GM23338 (cell line): Measurements from ENCODE around the gene APELA. TPM values are rescaled to one million over a fixed set of nuclear protein-coding genes. Genes with fewer than 3 reads are reported as not detected.
A peak's percentile ranks its signal among the peaks of the same experiment; 100 is the strongest.

Source experiments
- ATAC-seq: fragments of 200-7000 bp; cut with Tn5 transposase; 3 replicates; pipeline ENCODE4 v1.9.1; 2020
- DNase-seq: peaks from one replicate; pipeline ENCODE4 v3.0.0-alpha.2; 2015; ENCODE audit warnings: low spot score
- H2AFZ ChIP-seq: fragments of 200-600 bp; sonication (generic); 2 replicates; pipeline ENCODE4 v1.8.0; 2016; ENCODE audit warnings: antibody characterized with exemption, mild to moderate bottlenecking, moderate library complexity
- H3F3A ChIP-seq: fragments of 200-600 bp; sonication (generic); replicated peaks from 2 replicates; pipeline ENCODE4 v1.8.0; 2017; ENCODE audit warnings: antibody characterized with exemption, mixed run types, low read depth
- H3K27ac ChIP-seq: fragments of 200-600 bp; sonication (generic); 2 replicates; pipeline ENCODE4 v1.6.1; 2016; ENCODE audit warnings: low read depth
- H3K27me3 ChIP-seq: fragments of 200-600 bp; sonication (generic); 2 replicates; pipeline ENCODE4 v1.8.0; 2016; ENCODE audit warnings: mild to moderate bottlenecking, mixed run types, moderate library complexity; ENCODE audit not compliant: insufficient read depth
- H3K36me3 ChIP-seq: fragments of 200-600 bp; sonication (generic); 2 replicates; pipeline ENCODE4 v1.8.0; 2016; ENCODE audit warnings: mild to moderate bottlenecking; ENCODE audit not compliant: insufficient read depth
- H3K4me1 ChIP-seq: fragments of 200-600 bp; sonication (generic); 2 replicates; pipeline ENCODE4 v1.8.0; 2016; ENCODE audit warnings: mild to moderate bottlenecking, moderate library complexity; ENCODE audit not compliant: insufficient read depth
- H3K4me2 ChIP-seq: fragments of 200-600 bp; sonication (generic); 2 replicates; pipeline ENCODE4 v1.7.1; 2017; ENCODE audit warnings: mixed run types
- H3K4me3 ChIP-seq: fragments of 200-600 bp; sonication (generic); 2 replicates; pipeline ENCODE4 v1.6.1; 2016; ENCODE audit warnings: mixed run types
- H3K79me2 ChIP-seq: fragments of 200-600 bp; sonication (generic); replicated peaks from 2 replicates; pipeline ENCODE4 v1.8.0; 2017; ENCODE audit warnings: mild to moderate bottlenecking; ENCODE audit not compliant: insufficient read depth
- H3K9me2 ChIP-seq: fragments of 200-600 bp; sonication (generic); 2 replicates; pipeline ENCODE4 v1.8.0; 2017; ENCODE audit not compliant: insufficient read depth
- H4K20me1 ChIP-seq: fragments of 200-600 bp; sonication (generic); replicated peaks from 2 replicates; pipeline ENCODE4 v1.8.0; 2017; ENCODE audit warnings: mild to moderate bottlenecking; ENCODE audit not compliant: insufficient read depth
- H3K27ac Mint-ChIP-seq: 2 replicates; pipeline ENCODE4 v1.8.0; 2020; ENCODE audit warnings: inconsistent platforms, mild to moderate bottlenecking, moderate library complexity, mixed read lengths
- H3K27me3 Mint-ChIP-seq: 3 replicates; pipeline ENCODE4 v1.8.0; 2022; ENCODE audit warnings: low read depth, mild to moderate bottlenecking, moderate library complexity, mixed read lengths, inconsistent platforms; ENCODE audit not compliant: insufficient read depth, poor library complexity
- H3K36me3 Mint-ChIP-seq: 3 replicates; pipeline ENCODE4 v1.8.0; 2021; ENCODE audit warnings: low read depth, mild to moderate bottlenecking, inconsistent platforms, moderate library complexity, mixed read lengths
- H3K4me1 Mint-ChIP-seq: 3 replicates; pipeline ENCODE4 v1.8.0; 2020; ENCODE audit warnings: mild to moderate bottlenecking, inconsistent platforms, mixed read lengths
- H3K4me3 Mint-ChIP-seq: 3 replicates; pipeline ENCODE4 v1.8.0; 2021; ENCODE audit warnings: moderate library complexity, mild to moderate bottlenecking, inconsistent platforms, mixed read lengths
- H3K9me3 Mint-ChIP-seq: 3 replicates; pipeline ENCODE4 v1.8.0; 2020; ENCODE audit warnings: moderate library complexity, mild to moderate bottlenecking, inconsistent platforms, mixed read lengths
- CREB1 ChIP-seq: fragments of 250-450 bp; sonication (Bioruptor Pico); IDR thresholded peaks from 2 replicates; pipeline ENCODE4 v1.5.0; 2020; ENCODE audit warnings: low read depth, mild to moderate bottlenecking, moderate library complexity
- EZH2phosphoT487 ChIP-seq: fragments of 200-600 bp; sonication (generic); IDR thresholded peaks from one replicate; pipeline ENCODE4 v1.8.1; 2018; ENCODE audit warnings: antibody characterized with exemption; ENCODE audit not compliant: unreplicated experiment
- NANOG ChIP-seq: IDR thresholded peaks from 2 replicates; pipeline ENCODE4 v1.6.1; 2016; ENCODE audit warnings: antibody characterized with exemption, borderline replicate concordance
- POLR2AphosphoS5 ChIP-seq: IDR thresholded peaks from 2 replicates; pipeline ENCODE4 v1.6.1; 2016; ENCODE audit warnings: antibody characterized with exemption, low read depth
- REST ChIP-seq: IDR thresholded peaks from one replicate; pipeline ENCODE4 v1.6.1; 2018; ENCODE audit warnings: antibody characterized with exemption; ENCODE audit not compliant: unreplicated experiment
- STAT1 ChIP-seq: IDR thresholded peaks from one replicate; pipeline ENCODE4 v1.6.1; 2016; ENCODE audit warnings: antibody characterized with exemption; ENCODE audit not compliant: unreplicated experiment
- ZNF331 ChIP-seq: fragments of 250-450 bp; sonication (Bioruptor Pico); IDR thresholded peaks from 2 replicates; pipeline ENCODE4 v1.5.0; 2020; ENCODE audit warnings: low read depth, mild to moderate bottlenecking, moderate library complexity
- ZNF462 ChIP-seq: fragments of 250-450 bp; sonication (Bioruptor Pico); IDR thresholded peaks from 2 replicates; pipeline ENCODE4 v1.5.0; 2020; ENCODE audit warnings: mild to moderate bottlenecking, moderate library complexity
- polyA plus RNA-seq: library from polyadenylated mRNA; unstranded; fragments of >200 nt; fragmentation: Nextera tagmentation; extraction: Ambion mirVana; gene quantifications from 2 replicates; pipeline ENCODE4 v1.2.1, GENCODE V29; 2016
- total RNA-seq: library from RNA; depleted of rRNA; stranded (reverse); fragments of >200 nt; shearing (Covaris generic); gene quantifications from 2 replicates; pipeline ENCODE4 v1.2.3, GENCODE V29; 2014
- TF ChIP-seq, protein P1 (sequence below): IDR thresholded peaks from 2 replicates; pipeline ENCODE4 v1.6.1; 2016; ENCODE audit warnings: antibody characterized with exemption

The APELA gene
- total and polyA plus RNA-seq, 2 experiments from 2014 or later, result 114 to 213 TPM

DNA sequence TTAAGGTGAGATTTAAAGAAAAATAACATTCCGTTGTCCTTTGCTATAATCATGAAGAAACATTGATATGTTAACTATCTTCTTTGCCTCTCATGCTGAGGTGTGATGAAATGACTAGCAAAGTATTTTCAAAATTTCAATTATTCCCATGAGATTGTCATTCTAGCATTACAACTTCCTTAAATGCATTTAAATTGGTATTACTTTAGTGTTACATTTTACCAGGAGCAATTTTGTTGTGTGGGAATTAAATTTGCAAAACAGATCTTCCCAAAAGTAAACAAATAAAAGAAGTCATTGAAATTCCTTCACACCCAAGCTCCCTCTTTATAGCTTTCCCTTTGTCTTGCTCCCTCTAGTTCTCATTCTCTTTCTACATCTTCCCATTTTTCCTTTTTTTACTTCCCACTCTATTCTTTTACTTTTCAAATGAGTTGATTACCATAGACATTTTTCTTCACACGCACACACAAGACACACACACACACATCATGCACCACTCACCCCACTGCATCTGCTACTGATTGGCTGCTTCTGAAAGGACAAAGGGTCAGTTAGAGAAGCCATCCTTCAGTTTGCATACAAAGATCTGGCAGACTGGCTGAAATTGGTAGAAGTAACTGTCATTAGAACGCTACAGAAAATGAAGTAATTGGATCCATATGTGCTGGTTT, 10.0 kb upstream of the APELA start:
- no peaks in the 10 kb centered on the region for H4K20me1 ChIP-seq
- H3K36me3 ChIP-seq, result no peaks in the 10 kb centered on the region
- no peaks in the 10 kb centered on the region for H3K79me2 ChIP-seq
- peak overlapping the region; percentile 13; the same call in 1 of the 2 replicates for H3K4me2 ChIP-seq
- Mint-ChIP-seq H3K9me3 (peaks cover 12% of the 10 kb centered on the region; the same call in 2 of the 3 replicates), H3K27me3 (peaks cover 3% of the 10 kb centered on the region), H3K27ac (peak overlapping the region; percentile 81), H3K4me1 (peaks cover 23% of the 10 kb centered on the region), H3K36me3 (peaks cover 14% of the 10 kb centered on the region; the same call in 2 of the 3 replicates), H3K4me3 (peak overlapping the region; percentile 23)
- no peaks in the 10 kb centered on the region for H3K9me2 ChIP-seq
- H3K4me3 ChIP-seq, result no peak overlapping the region
- TF ChIP-seq POLR2AphosphoS5 (peak; percentile 47; the same call in 1 of the 2 replicates), CREB1 (CRISPR knock-in tag) (peak; percentile 40), ZNF462 (CRISPR knock-in tag) (peak; percentile 23), NANOG (peak; percentile 93), STAT1 (no peak), EZH2phosphoT487 (no peak), REST (no peak), ZNF331 (CRISPR knock-in tag) (no peak)
- TF ChIP-seq, protein P1, sequence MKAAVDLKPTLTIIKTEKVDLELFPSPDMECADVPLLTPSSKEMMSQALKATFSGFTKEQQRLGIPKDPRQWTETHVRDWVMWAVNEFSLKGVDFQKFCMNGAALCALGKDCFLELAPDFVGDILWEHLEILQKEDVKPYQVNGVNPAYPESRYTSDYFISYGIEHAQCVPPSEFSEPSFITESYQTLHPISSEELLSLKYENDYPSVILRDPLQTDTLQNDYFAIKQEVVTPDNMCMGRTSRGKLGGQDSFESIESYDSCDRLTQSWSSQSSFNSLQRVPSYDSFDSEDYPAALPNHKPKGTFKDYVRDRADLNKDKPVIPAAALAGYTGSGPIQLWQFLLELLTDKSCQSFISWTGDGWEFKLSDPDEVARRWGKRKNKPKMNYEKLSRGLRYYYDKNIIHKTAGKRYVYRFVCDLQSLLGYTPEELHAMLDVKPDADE, result no peak
- H3K27ac ChIP-seq, result peak overlapping the region; percentile 79
- no peaks in the 10 kb centered on the region for H3K27me3 ChIP-seq
- ATAC-seq (peak; percentile 97), DNase-seq (peak; percentile 70)
- no peak overlapping the region for H2AFZ ChIP-seq
- peaks cover 20% of the 10 kb centered on the region for H3K4me1 ChIP-seq
- H3F3A ChIP-seq, result no peaks in the 10 kb centered on the region
